Right cardiac atrium (tissue), 5 donors: ENCODE data around the gene MYO5B. TPM values are rescaled to one million over a fixed set of nuclear protein-coding genes. Genes with fewer than 3 reads are reported as not detected.

Experiments used
- ATAC-seq, 2 donors: fragments of 200-7000 bp; cut with Tn5 transposase; one replicate each; pipeline versions ENCODE4 v1.8.0 to v1.9.1; 2020; ENCODE audit warnings: moderate library complexity in 2 of 2, mild to moderate bottlenecking in 1 of 2
- DNase-seq, 3 donors: peaks; one replicate each; pipeline ENCODE4 v3.0.0-alpha.2; 2020
- H3K27ac ChIP-seq: one replicate; pipeline ENCODE4 v1.5.1; 2013; ENCODE audit warnings: mild to moderate bottlenecking, low read length, control low read depth, moderate library complexity
- H3K27me3 ChIP-seq: one replicate; pipeline ENCODE4 v1.6.1; 2013; ENCODE audit not compliant: control insufficient read depth, insufficient read depth
- H3K4me1 ChIP-seq: one replicate; pipeline ENCODE4 v1.6.1; 2013; ENCODE audit warnings: low read length; ENCODE audit not compliant: control insufficient read depth, insufficient read depth
- H3K4me3 ChIP-seq: one replicate; pipeline ENCODE4 v1.5.1; 2013; ENCODE audit warnings: low read length, control low read depth
- H3K9me3 ChIP-seq: one replicate; pipeline ENCODE4 v1.6.1; 2013; ENCODE audit warnings: low read length; ENCODE audit not compliant: control insufficient read depth
- WGBS: extraction: QIAGEN DNeasy Blood & Tissue Kit; methylation state at CpG from one replicate; pipeline ENCODE4 v1.1.7; 2013; 5-methylcytosine and 5-hydroxymethylcytosine counted together
- intact Hi-C, 4 donors: fragments of 100-400 bp; cut with DNase I; formaldehyde crosslinking; loops; one replicate each; pipeline versions ENCODE4 v1.11.0 to v1.14.0; 2022 to 2023
- polyA plus RNA-seq: library from polyadenylated mRNA; stranded (reverse); fragments of 200-250 nt; gene quantifications from one replicate; pipeline ENCODE4 v1.2.3, GENCODE V29; 2013
- total RNA-seq, 4 donors: library from RNA; stranded (reverse); fragmentation: NEBNext Ultra II Directional; extraction: Animal tissue kit (Norgen Biotek cat#: 25700); gene quantifications; one replicate each; pipeline ENCODE4 v1.2.1, GENCODE V29; 2021
- donor health status: healthy with polysubstance abuse.
- donor health status: DM: no; HTN: yes; CAD: no.
- donor health status: DM: no; HTN: no; CAD: no.
- donor health status: DM: no; HTN: yes; CAD: no; lungs with severe emphysema.
- donor health status: DM: yes; HTN: yes; CAD: no.

MYO5B gene
- total and polyA plus RNA-seq, 5 donors = 1.4 to 4.5 (median 3.1) TPM

- no peak overlapping the region for H3K4me3 ChIP-seq
- DNase-seq (no peak), ATAC-seq (no peak)
- WGBS = 88% methylated on average over 3 of the region's 3 CpGs
- H3K9me3 ChIP-seq = no peaks in the 10 kb centered on the region
- no peaks in the 10 kb centered on the region for H3K4me1 ChIP-seq
- intact Hi-C loops = no loop called here
- no peaks in the 10 kb centered on the region for H3K27me3 ChIP-seq
- H3K27ac ChIP-seq = no peak overlapping the region
These were observed 7.3 kb downstream of the MYO5B start for GRCh38 chr18:50187659-50188058.

GRCh38 chr18:50186385-50186784, 8.6 kb downstream of the MYO5B start:
- intact Hi-C loops = no loop called here
- ATAC-seq = no peak
- no peak overlapping the region for H3K4me3 ChIP-seq
- H3K27me3 ChIP-seq = no peaks in the 10 kb centered on the region
- H3K4me1 ChIP-seq = no peaks in the 10 kb centered on the region
- H3K27ac ChIP-seq = no peak overlapping the region
- DNase-seq = no peak
- no peaks in the 10 kb centered on the region for H3K9me3 ChIP-seq
- WGBS = 71% methylated on average over 1 of the region's 1 CpG

- 85% methylated on average over 5 of the region's 5 CpGs for WGBS
- no peaks in the 10 kb centered on the region for H3K4me1 ChIP-seq
- DNase-seq (no peak), ATAC-seq (no peak)
- H3K4me3 ChIP-seq = no peak overlapping the region
- H3K27me3 ChIP-seq = no peaks in the 10 kb centered on the region
- H3K27ac ChIP-seq = no peak overlapping the region
- no peaks in the 10 kb centered on the region for H3K9me3 ChIP-seq
- intact Hi-C loops = no loop called here
These were observed 11.4 kb downstream of the MYO5B start for GRCh38 chr18:50183556-50183955.

GRCh38 chr18:50182511-50182910, 12.4 kb downstream of the MYO5B start:
- Histone ChIP-seq H3K9me3 (no peaks in the 10 kb centered on the region), H3K4me3 (no peak overlapping the region), H3K27me3 (no peaks in the 10 kb centered on the region), H3K4me1 (no peaks in the 10 kb centered on the region), H3K27ac (no peak overlapping the region)
- DNase-seq (no peak), ATAC-seq (no peak)
- WGBS = 47% methylated on average over 1 of the region's 1 CpG
- intact Hi-C loops = no loop called here

- 53% methylated on average over 2 of the region's 2 CpGs for WGBS
These were observed 13.4 kb downstream of the MYO5B start for GRCh38 chr18:50181590-50181989.

GRCh38 chr18:50179465-50179864, 15.5 kb downstream of the MYO5B start:
- intact Hi-C loops = no loop called here
- Histone ChIP-seq H3K4me3 (no peak overlapping the region), H3K27me3 (no peaks in the 10 kb centered on the region), H3K9me3 (no peaks in the 10 kb centered on the region), H3K27ac (no peak overlapping the region), H3K4me1 (no peaks in the 10 kb centered on the region)
- 75% methylated on average over 2 of the region's 2 CpGs for whole genome bisulfite sequencing
- ATAC-seq (no peak), DNase-seq (no peak)

More at GRCh38 chr18:50181590-50181989, 13.4 kb downstream of the MYO5B start:
- Histone ChIP-seq H3K4me3 (no peak overlapping the region), H3K4me1 (no peaks in the 10 kb centered on the region), H3K9me3 (no peaks in the 10 kb centered on the region), H3K27ac (no peak overlapping the region), H3K27me3 (no peaks in the 10 kb centered on the region)
- no peak for ATAC-seq
- intact Hi-C loops = no loop called here
- no peak for DNase-seq

GRCh38 chr18:50177294-50177992, 17.5 kb downstream of the MYO5B start:
- WGBS = 48% methylated on average over 3 of the region's 3 CpGs
- intact Hi-C loops = no loop called here
- no peak overlapping the region for H3K27ac ChIP-seq
- no peaks in the 10 kb centered on the region for H3K27me3 ChIP-seq
- no peak overlapping the region for H3K4me3 ChIP-seq
- no peaks in the 10 kb centered on the region for H3K9me3 ChIP-seq
- ATAC-seq = no peak
- DNase-seq = no peak
- H3K4me1 ChIP-seq = no peaks in the 10 kb centered on the region

GRCh38 chr18:50172367-50172766, 22.6 kb downstream of the MYO5B start:
- H3K9me3 ChIP-seq = no peaks in the 10 kb centered on the region
- no peak overlapping the region for H3K27ac ChIP-seq
- ATAC-seq (no peak), DNase-seq (no peak)
- H3K27me3 ChIP-seq = no peaks in the 10 kb centered on the region
- WGBS = 68% methylated on average over 3 of the region's 3 CpGs
- H3K4me3 ChIP-seq = no peak overlapping the region
- no peaks in the 10 kb centered on the region for H3K4me1 ChIP-seq
- intact Hi-C loops = no loop called here

- ATAC-seq = no peak
- no peak overlapping the region for H3K27ac ChIP-seq
- no peak for DNase-seq
- WGBS = 68% methylated on average over 2 of the region's 2 CpGs
- intact Hi-C loops = no loop called here
- H3K4me3 ChIP-seq = no peak overlapping the region
- H3K4me1 ChIP-seq = no peaks in the 10 kb centered on the region
- no peaks in the 10 kb centered on the region for H3K27me3 ChIP-seq
- no peaks in the 10 kb centered on the region for H3K9me3 ChIP-seq
These were observed 23.5 kb downstream of the MYO5B start for GRCh38 chr18:50171406-50171805.

GRCh38 chr18:50170004-50170403, 24.9 kb downstream of the MYO5B start:
- 82% methylated on average over 5 of the region's 5 CpGs for WGBS
- H3K27ac ChIP-seq = no peak overlapping the region
- no peaks in the 10 kb centered on the region for H3K4me1 ChIP-seq
- no peaks in the 10 kb centered on the region for H3K27me3 ChIP-seq
- intact Hi-C loops = no loop called here
- no peak overlapping the region for H3K4me3 ChIP-seq
- DNase-seq (no peak), ATAC-seq (no peak)
- H3K9me3 ChIP-seq = no peaks in the 10 kb centered on the region

GRCh38 chr18:50169149-50169548, 25.8 kb downstream of the MYO5B start:
- intact Hi-C loops = no loop called here
- 93% methylated on average over 2 of the region's 2 CpGs for WGBS
- H3K27me3 ChIP-seq = no peaks in the 10 kb centered on the region
- no peak overlapping the region for H3K27ac ChIP-seq
- no peaks in the 10 kb centered on the region for H3K4me1 ChIP-seq
- no peak overlapping the region for H3K4me3 ChIP-seq
- DNase-seq = no peak
- H3K9me3 ChIP-seq = no peaks in the 10 kb centered on the region
- no peak for ATAC-seq

GRCh38 chr18:50167966-50168365, 27.0 kb downstream of the MYO5B start:
- WGBS = 86% methylated on average over 2 of the region's 2 CpGs
- no peak for ATAC-seq
- intact Hi-C loops = no loop called here

More at GRCh38 chr18:50167966-50168365, 27.0 kb downstream of the MYO5B start:
- DNase-seq = no peak
- Histone ChIP-seq H3K4me3 (no peak overlapping the region), H3K9me3 (no peaks in the 10 kb centered on the region), H3K27me3 (no peaks in the 10 kb centered on the region), H3K4me1 (no peaks in the 10 kb centered on the region), H3K27ac (no peak overlapping the region)
